IPS-NIHi11 (cell line): Measurements from ENCODE around the gene LRP2BP.

Experiments
- DNase-seq: peaks from one replicate; pipeline ENCODE4 v3.0.0; 2012; ENCODE audit warnings: mixed read lengths, low spot score

Gene LRP2BP

DNA sequence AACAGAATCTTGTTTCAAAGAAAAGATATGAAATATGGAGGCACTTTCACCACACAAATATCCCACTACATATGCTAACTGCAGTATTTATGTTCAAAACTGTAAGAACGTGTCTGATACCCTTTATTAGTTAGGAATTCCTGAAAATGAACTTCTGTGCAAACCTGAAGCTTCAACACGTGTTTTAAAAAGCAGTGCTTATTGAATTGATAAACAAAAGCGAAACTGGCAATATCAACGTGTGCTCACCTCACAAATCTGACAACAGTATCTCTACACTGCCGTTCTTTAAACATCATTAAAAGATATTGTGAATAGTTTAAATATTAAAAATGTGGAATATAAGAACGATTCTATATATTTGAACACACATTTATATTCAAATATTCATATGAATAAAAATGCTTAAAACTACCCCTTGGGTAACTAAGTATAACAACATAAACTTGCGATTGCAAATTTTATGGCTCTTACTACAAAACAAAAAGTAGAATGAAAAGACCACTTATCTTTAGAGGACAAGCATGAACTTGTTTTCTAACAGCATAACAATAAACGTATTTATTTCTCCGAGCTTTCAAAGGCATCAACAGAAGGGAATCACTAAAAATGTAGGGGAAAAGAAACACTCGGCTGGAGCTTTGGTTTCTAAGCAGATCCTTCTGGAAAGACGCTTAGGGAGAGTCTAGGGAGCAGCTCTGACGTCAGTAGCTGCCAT lies at the start of gene LRP2BP:
Gene LRP2BP, minus strand, starts transcription at position 687 of the 718 bp plus-strand sequence. CDS start 17,738 bp downstream, outside the sequence.
- no peak for DNase-seq

DNA sequence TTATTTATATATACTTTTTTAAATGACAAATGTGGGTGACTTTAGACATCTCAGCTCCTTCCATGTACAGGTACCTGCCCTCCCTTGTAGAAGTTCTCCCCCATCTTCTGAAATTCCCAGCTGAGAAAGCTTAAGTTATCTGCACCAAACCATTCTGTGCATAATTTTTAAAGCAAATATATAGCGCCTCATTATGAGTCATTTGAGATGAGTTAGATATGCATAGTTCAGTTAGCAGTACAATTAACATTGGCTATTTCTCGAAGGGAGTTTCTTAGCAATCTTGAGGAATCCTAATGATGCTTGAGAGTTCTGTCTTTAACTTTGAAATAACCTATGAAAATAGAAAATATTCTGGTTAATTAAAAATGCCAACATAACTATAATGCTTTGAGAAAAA lies 49.5 kb upstream of the LRP2BP start:
- no peak for DNase-seq

DNA sequence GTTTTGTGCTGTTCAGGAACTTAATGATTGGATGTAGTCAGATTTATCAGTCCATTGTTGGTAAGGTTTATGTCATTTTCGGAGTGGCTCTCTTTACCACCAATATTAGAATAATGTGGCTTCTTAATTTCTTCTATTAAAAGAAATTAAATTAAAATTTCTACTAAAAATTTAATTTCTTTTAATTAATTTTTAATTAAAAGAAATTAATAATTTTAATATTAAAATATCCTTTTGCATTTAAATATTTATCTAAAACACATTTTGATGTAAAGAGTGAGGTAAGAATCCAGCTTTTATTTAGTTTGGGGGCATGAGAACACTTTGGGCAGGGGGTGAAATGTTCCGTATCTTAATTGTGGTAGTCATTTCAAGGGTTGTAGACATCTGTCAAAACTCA lies 45.8 kb upstream of the LRP2BP start:
- no peak for DNase-seq

DNA sequence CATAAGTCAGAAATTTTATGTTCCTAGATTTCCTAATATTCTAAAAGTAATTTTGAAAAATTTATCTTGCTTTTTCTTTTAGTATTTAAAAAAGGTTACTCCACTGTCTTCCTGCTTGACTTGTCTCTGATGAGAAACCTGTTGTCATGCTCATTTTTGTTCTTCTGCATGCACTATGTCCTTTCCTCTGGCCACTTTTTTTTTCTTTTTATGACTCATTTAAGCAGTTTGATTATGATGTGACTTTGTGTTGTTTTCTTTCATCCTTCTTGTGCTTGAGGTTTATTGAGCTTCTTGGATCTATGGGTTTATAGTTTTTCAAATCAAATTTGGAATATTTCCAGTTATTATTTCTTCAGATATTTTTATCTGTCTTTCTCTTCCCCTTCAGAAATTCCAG lies 42.1 kb upstream of the LRP2BP start:
- DNase-seq = no peak

DNA sequence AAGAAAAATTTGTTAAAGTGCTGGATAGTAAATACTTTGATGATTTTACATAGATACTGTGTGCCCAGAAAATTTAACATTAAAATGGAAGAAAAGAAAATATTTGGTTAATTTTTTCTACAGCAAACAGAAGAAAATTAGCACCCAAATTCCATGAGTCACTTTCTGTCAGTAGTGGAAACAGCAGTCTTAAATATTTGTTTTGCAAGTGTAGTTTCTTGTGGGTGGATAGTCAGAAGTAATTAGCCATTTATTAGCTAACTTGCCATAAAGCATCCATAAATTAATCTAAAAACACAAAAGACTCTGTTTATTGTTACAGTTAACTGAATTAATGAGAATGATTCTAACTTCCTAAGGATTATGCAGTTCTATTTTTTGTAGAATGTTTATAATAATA lies 39.7 kb upstream of the LRP2BP start:
- no peak for DNase-seq

DNA sequence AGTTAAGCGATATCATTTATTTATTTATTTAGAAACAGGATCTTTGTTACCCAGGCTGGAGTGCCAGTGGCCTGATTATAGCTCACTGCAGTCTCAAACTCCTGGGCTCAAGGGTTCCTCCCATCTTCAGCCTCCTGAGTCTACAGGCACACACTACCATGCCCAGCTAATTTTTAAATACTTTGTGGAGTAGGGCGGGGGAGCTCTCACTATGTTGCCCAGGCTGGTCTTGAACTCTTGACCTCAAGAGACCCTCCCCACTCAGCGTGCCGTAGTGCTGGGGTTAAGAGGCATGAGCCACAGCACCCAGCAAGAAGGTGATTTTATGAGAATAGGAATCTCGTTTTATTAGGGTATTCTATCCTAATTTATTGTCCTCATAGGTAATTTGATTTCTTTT lies 33.9 kb upstream of the LRP2BP start:
- DNase-seq = no peak

DNA sequence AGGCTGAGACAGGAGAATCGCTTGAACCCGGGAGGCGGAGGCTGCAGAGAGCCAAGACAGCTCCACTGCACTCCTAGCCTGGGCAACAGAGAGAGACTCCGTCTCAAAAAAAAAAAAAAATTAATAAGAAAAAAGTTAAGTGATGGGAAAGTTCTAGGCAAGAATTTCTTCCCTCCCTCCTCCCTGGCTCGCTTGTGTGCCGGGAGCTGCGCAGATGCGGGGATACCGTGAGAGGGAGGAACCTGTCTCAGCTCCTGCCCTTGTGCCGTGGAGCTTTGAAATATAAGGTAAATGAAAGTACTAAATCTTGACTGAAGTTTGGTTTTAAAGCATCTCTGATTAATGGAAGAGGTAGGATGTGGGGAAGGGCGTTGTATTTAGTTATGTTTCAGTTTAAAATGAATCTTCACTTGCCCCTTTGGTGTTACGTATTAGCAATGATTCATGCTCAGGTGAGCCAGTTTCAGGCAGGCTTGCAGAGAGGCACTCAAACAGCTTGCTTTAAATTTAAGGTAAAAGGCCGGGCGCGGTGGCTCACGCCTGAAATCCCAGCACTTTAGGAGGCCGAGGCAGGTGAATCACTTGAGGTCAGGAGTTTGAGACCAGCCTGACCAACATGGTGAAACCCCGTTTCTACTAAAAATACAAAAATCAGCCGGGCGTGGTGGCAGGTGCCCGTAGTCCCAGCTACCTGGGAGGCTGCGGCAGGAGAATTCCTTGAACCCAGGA lies 31.4 kb upstream of the LRP2BP start:
- no peak for DNase-seq

DNA sequence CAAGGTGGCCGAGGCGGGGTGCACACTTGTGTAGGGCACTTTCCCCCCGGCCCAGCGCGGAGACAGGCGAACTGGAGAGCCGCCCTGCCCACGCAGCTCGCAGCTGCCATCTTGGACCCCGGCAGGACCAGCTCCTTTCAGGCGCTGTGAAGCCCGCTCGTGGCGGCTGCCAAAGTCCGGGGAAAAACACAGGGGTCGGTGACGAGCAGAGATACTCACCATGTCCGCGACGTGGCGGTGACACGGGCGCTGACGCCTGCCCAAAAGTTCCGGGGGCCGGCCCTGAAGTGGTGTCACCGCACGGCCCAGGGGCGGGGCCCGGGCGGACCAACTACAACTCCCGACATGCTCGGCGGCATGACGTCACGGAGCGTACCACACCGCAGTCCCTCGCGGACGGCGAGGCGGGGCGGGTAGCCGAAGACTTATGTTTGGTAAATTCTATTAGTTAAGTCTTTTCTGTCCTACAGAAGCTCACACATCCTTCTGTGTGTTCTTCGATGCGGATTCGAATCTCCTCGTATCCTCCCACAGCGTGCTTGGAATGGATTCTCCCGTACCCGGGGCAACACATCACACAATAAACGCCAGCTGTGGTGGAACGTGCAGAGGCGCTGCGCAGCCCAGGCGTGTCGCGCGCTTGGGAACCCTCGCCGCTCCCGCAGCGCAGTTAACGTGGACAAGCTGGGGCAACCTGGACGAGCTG lies 30.1 kb upstream of the LRP2BP start, which contains the start of gene UFSP2:
Gene UFSP2, minus strand, starts transcription at position 318 of the 706 bp plus-strand sequence. Its CDS starts 96 bp downstream, at position 222.
- DNase-seq = peak; percentile 90

DNA sequence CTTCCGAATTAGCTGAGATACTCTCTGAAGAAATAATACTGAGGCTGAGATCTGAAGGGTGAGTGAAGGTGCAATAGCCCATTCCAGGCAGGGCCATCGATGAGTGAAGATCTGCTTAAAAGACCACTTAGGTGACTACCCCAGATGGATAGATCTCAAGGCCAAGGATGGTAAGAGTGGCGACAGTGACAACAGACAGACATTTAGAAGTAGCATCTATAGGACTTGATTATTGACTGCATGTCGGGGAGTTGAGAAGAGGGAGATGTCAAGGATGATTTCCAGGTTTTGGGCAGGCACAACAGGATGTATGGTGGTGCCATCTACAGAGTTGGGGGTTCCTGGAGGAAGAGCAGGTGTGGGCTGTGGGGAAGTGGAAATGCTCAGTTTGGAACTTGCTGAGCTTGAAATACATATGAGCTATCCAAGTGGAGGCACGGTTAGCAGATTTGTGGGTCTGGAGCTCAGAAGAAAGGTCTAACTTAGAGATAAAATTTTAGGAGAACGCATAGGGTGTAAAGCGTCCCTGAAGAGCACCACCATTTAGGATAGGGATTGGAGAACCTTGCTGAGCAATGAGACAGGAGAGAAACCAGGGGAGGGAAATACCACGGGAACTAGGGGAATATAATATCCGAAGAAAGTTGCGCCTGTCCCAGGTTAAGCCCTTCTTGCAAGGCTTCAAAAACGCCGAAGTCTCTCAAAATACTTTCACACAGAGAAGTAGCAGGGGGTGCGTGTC lies 29.4 kb upstream of the LRP2BP start:
- DNase-seq = no peak

DNA sequence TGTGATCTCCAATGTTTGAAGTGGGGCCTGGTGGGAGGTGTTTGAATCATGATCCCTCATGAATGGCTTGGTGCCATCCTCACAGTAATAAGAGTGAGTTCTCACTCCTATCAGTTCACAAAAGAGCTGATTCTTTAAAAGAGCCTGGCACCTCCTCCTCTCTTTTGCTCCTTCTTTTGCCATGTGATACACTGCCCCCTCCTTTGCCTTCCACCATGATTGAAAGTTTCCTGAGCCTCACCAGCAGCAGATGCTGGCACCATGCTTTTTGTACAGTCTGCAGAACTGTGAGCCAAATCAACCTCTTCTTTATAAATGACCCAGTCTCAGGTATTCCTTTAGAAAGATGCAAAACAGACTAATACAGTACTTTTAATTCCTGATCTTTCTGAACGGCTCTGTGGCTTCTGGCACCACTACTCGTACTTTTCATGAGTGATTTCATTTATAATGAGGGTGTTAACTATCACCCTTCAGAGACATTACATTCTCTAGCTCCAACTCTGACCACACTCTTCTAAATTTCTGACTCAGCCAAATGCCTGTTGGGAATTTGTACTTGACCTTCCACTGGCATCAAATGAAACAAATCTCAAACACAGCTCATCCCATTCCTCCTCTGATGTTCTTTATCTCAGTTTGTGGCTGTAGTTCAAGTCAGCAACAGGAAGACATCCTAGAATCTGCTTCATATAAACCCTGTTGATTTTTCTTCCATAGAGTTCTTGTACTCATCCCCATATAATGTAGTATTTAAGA lies 25.8 kb upstream of the LRP2BP start:
- no peak for DNase-seq

DNA sequence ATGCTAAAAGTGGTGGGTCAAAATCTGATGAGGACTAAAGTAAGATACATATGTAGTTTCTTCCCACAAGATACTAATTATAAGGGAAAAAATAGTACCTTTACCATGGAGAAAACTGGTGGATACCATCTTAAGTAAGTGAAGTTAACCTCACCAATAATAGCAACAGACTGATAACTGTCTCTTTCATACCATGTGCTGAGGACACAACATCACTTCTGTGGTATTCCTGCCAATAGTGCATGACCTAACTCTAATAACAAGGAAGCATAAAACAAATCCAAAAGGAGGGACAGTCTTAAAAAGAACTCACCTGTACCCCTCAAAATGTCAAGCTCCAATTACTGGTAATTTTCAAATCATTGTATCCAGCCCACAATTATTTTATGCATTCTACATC lies 21.2 kb upstream of the LRP2BP start:
- DNase-seq = no peak

DNA sequence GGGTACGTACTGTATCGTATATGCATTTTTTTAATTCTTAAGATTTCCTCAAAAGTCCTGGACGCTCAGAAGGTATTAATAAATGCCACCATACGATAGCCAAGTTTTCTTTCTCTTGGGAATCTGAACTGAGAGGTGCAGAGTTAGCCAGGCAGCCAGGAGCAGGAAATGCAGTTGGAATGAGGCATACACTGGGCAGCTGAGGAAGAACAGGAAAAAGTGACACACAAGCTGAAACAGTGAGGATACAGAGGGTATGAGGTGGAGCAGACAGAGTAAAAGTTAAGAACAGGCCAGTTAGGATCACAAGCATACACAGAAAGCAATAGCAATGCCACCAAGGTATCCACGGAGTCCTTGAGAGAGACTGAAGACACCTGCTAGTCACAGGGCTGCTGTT lies 16.7 kb upstream of the LRP2BP start:
- no peak for DNase-seq

DNA sequence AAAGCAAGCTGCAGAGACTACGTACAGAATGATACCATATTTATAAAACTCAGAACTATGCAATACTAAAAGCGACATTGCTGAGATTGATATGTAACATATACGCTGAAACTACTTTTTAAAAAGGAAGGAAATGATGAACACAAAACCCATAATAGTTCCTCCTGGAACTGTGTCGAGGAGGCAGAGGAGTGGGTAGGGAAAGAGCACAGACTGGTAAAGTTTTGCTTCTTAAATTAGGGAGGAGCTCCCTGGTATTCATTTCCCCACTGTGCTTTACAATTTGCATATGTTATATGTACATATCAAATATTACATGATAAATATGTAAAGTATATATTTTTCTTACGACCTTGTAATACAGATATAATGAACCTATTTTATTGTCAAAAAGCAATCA lies 16.1 kb upstream of the LRP2BP start:
- DNase-seq = no peak

DNA sequence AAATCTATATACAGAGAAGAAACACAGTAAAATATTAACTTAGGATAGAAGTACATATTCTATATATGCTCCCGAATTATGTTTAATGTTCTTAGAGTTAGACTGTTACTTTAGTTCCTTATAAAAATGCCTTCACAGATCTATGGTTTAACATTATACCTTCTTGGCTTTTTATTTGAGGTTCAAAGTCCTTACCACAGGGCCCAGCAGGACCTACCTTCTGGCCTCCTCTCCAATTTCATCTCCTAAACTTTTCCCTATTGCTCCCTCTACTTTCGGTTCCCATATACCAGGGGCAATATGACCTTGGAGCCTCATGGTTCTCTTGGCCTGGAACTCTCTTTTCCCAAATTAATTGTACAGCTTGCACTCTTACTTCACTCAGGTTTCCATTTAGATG lies 12.7 kb upstream of the LRP2BP start:
- DNase-seq = no peak

DNA sequence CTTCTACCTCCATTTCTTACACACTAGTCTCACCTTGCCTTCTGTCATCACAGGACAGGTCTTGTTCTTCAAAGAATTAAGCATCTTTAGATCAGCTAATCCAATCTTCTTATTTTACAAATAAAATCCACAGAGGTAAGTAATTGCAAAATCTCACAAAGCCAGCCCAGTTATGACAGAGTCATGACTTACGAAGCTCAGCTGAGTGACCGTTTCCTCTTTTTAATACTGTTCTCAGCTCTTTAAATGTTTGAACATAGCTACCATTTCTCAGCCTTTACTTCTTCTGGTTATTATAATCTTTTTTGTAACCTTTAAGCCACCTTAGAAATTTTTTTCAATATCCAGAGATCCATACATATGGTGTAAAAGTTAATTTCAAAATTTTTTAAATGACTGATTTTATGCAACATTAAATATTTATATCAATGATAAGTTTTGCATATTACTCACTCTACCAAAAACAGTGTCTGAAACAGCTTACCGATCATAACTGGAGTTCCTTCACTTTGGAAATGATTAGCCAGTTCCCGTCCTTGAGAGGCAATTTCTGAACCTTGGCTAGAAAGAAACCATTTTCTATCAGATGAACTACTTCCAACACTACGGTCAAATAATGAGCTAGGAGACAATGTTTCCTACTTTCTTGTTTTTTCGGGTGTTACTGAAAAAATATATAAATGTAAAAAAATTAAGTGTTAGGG lies 9.7 kb upstream of the LRP2BP start:
- no peak for DNase-seq

DNA sequence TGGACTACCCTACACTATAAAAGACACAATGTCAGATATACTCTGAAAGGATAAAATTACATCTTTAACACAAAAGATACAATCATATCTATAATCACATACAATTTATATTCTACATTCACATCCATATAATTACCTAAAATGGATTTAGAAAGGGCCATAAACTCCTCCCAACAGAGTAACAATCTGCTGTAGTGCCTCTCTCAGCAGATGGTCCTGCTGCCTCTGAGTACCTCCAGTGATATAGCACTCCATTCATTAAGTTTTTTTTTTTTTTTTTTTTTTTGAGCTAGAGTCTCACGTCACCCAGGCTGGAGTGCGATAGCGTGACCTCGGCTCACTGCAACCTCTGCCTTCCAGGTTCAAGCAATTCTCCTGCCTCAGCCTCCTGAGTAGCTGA lies 8.3 kb upstream of the LRP2BP start:
- no peak for DNase-seq

DNA sequence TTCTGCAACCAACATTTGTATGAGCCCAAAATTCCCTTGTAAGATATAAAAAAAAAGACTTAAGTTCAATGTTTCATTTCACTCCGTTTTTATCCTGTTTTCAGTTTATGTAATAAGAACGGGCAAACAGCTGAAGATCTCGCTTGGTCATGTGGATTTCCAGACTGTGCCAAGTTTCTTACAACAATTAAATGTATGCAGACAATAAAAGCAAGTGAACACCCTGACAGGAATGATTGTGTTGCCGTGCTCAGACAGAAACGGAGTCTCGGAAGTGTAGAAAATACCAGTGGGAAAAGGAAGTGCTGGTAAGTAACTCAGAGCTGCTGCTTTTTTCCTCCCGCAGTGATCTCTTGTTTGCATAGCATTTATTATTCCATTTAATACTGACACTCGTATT lies 3.7 kb upstream of the LRP2BP start:
- DNase-seq = no peak

DNA sequence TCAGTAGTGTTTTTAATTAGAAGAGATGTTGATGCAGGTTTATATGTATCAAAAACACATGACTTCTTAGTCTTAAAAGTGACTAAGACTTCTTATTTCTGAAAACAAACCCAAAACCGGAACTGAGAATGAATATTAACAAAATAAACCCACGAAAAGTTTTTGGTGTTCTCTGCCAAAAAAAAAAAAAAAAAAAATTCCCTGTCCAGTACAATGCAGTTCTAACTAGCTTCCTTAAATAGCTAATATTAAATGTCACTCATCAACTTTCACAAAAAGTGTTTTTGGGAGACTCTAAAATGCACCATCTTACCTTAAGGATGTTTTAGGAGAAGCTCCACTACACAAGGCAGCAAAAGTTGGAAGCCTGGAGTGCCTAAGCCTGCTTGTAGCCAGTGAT lies 2.9 kb upstream of the LRP2BP start:
- DNase-seq = no peak

DNA sequence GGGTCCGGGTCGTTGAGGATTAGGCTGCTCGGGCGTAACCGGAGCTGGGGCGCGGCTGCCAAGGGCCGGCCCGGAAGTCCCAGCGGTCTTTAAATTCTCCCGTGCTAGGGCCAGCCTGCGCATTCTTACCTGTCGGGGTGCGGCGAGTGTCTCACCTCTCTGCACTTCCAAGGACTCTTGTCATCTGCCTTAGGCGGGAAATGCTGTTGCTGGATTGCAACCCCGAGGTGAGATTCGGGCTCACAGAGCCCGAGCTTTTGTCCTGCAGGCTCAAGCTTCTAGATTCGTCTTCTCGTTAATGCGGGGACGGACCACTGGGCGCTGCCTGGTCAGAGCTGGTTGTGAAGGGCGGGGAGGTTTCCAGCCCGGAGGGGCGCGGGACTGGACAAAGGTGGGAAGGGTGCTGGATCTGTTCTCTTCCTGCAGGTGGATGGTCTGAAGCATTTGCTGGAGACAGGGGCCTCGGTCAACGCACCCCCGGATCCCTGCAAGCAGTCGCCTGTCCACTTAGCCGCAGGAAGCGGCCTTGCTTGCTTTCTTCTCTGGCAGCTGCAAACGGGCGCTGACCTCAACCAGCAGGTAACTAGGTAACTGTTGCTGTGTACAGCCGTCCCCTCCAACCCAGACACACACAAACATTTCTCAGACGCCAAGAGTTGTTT lies 1.1 kb upstream of the LRP2BP start, which contains the start of gene ANKRD37:
Gene ANKRD37, plus strand, starts transcription at position 118 of the 662 bp plus-strand sequence. Its CDS starts 83 bp downstream, at position 201.
- DNase-seq = peak; percentile 42
